Left ventricle myocardium inferior (tissue), 1 donor: ENCODE measurements around the gene PBX3. TPM values are rescaled to one million over a fixed set of nuclear protein-coding genes. Genes with fewer than 3 reads are reported as not detected.

Experiments used
- DNase-seq: peaks from one replicate; pipeline ENCODE4 v3.0.0-alpha.2; 2020
- H3K27ac ChIP-seq: fragments of 200-600 bp; replicated peaks from 2 replicates; pipeline ENCODE4 v1.8.0; 2021
- H3K27me3 ChIP-seq: fragments of 200-600 bp; 2 replicates; pipeline ENCODE4 v1.8.0; 2021; ENCODE audit warnings: low read depth
- H3K36me3 ChIP-seq: fragments of 200-600 bp; 2 replicates; pipeline ENCODE4 v1.8.0; 2021
- H3K4me1 ChIP-seq: fragments of 200-600 bp; 2 replicates; pipeline ENCODE4 v1.8.0; 2021
- H3K4me3 ChIP-seq: fragments of 200-600 bp; 2 replicates; pipeline ENCODE4 v1.8.0; 2021; ENCODE audit warnings: mild to moderate bottlenecking, moderate library complexity
- H3K9me3 ChIP-seq: fragments of 200-600 bp; replicated peaks from 2 replicates; pipeline ENCODE4 v1.8.0; 2021
- intact Hi-C: fragments of 100-400 bp; cut with micrococcal nuclease; formaldehyde crosslinking; loops from one replicate; pipeline ENCODE4 v1.11.0; 2022
- total RNA-seq: library from RNA; stranded (reverse); fragmentation: NEBNext Ultra II Directional; extraction: Animal tissue kit (Norgen Biotek cat#: 25700); gene quantifications from one replicate; pipeline ENCODE4 v1.2.1, GENCODE V29; 2021
- TF ChIP-seq, protein P1 (sequence below): fragments of 200-600 bp; IDR thresholded peaks from 2 replicates; pipeline ENCODE4 v1.8.0; 2021; ENCODE audit warnings: antibody characterized with exemption, mild to moderate bottlenecking, borderline replicate concordance
- donor health status: DM: no; HTN: yes; CAD: no; lungs with severe emphysema.

PBX3 gene
- total RNA-seq, 1 donor from 2014 or later, result 44.2 TPM

DNA sequence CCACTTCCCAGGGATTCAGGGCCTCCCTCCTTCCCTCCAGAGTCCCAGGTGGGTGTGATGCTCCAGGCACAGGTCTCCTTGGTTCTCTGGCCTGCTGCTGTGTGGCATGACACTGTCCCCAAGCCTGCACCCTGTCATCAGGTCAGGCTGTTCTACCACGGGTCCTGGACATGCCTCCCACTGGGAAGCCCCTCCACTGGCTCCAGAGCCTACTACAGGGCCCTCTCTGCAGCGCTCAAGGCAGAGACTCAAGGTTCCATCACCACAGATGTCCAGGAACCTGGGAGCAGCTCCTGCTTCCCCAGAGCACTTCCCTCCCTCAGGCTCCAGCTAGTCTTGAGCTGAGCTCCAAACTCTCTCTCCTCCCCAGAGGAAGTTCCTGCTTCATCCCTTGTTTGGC lies 237.3 kb downstream of the PBX3 start:
- intact Hi-C loops, result no loop called here
- TF ChIP-seq, protein P1, sequence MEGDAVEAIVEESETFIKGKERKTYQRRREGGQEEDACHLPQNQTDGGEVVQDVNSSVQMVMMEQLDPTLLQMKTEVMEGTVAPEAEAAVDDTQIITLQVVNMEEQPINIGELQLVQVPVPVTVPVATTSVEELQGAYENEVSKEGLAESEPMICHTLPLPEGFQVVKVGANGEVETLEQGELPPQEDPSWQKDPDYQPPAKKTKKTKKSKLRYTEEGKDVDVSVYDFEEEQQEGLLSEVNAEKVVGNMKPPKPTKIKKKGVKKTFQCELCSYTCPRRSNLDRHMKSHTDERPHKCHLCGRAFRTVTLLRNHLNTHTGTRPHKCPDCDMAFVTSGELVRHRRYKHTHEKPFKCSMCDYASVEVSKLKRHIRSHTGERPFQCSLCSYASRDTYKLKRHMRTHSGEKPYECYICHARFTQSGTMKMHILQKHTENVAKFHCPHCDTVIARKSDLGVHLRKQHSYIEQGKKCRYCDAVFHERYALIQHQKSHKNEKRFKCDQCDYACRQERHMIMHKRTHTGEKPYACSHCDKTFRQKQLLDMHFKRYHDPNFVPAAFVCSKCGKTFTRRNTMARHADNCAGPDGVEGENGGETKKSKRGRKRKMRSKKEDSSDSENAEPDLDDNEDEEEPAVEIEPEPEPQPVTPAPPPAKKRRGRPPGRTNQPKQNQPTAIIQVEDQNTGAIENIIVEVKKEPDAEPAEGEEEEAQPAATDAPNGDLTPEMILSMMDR, result no peak

DNA sequence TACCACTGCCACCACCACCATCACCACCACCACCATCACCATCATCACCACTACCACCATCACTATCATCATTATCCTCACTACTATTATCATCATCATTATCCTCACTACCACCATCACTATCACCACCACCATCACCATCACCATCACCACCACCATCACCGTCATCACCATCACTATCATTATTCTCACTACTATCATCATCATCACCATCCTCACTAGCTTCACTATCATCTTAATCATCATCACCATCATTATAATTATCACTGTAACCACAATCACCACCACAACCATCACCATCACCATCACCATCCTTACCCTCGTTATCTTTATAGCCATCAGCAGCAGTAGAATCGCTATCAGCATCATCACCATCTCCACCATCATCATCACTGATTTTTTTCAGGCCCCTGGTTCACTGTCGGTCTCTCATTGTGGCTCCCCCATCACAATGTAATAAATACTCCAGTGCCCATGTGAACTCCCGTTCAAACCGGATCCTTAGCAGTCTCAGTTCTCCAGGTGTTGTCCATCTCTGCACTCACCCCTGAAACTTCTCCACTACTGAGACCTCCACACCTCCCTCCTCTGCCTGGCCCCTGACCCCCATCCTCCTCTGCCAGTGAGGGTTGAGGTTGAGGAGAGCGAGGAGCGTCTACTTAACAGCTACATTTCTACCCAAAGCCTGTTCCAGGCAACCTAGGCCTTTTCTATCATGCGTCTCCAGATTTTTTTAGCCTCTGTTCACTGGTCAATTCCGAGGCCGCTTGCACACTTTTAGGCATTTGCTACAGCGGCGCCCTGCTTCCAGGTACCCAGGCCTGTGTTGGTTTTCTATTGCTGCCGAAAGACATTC lies 238.2 kb downstream of the PBX3 start:
- Histone ChIP-seq H3K4me1 (no peaks in the 10 kb centered on the region), H3K4me3 (no peak overlapping the region), H3K9me3 (peaks cover 7% of the 10 kb centered on the region), H3K27me3 (peaks cover 12% of the 10 kb centered on the region), H3K36me3 (no peaks in the 10 kb centered on the region), H3K27ac (no peak overlapping the region)
- intact Hi-C loops, result no loop called here
- TF ChIP-seq, protein P1, result no peak
- no peak for DNase-seq

More for the DNA sequence above, 237.3 kb downstream of the PBX3 start:
- no peak for DNase-seq
- Histone ChIP-seq H3K36me3 (no peaks in the 10 kb centered on the region), H3K4me3 (no peak overlapping the region), H3K9me3 (peaks cover 17% of the 10 kb centered on the region), H3K4me1 (no peaks in the 10 kb centered on the region), H3K27ac (no peak overlapping the region), H3K27me3 (peaks cover 12% of the 10 kb centered on the region)

DNA sequence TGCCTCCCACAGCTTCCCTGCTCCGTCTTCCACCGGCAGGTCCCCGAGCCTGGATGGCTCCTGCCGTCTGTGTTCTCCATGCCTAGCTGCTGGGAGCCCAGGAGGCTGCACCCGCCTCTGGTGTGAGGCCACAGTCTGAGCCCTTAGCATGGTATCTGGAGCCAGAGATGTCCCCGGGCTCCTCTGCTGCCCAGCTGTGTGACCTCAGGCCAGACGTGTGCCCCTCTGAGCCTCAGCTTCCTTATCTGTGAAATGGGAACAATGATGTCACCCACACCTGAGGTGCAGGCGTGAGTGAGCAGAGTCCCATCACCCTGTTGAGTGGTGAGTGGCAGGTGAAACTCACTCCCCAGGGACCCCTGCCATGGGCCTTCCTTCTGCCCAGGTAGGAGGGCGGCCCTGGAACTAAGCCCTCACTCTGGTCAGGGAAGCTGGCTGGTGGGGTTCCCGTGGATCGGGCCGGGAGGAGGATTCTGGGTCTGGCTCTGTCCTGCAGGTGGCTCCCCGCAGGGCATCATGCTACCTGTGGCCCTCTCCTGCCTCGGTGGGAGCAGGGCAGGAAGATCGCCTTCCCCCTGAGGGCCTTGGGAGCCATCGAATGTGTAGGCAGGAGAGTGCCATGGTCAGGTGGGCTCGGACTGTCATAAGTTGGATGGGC lies 239.0 kb downstream of the PBX3 start:
- DNase-seq, result no peak
- no peaks in the 10 kb centered on the region for H3K9me3 ChIP-seq
- H3K4me1 ChIP-seq, result no peaks in the 10 kb centered on the region
- intact Hi-C loops, result no loop called here
- no peaks in the 10 kb centered on the region for H3K36me3 ChIP-seq
- TF ChIP-seq, protein P1, result no peak
- H3K27me3 ChIP-seq, result peaks cover 12% of the 10 kb centered on the region
- H3K4me3 ChIP-seq, result no peak overlapping the region
- no peak overlapping the region for H3K27ac ChIP-seq

DNA sequence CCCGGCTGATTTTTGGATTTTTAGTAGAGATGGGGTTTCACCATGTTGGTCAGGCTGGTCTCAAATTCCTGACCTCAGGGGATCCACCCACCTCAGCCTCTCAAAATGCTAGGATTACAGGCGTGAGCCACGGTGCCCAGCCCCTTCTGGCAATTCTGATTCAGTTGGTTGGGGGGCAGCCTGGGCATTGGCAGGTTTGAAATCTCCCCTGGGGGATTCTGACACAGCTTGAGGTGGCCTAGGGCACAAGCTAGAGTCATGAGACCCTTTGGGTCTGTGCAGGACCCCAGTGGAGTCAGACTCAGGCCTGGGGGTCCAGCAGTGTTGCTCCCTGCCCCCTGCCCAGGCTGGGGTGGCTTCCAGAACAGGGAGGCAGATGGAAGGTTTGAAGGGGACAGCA lies 239.8 kb downstream of the PBX3 start:
- intact Hi-C loops, result no loop called here
- Histone ChIP-seq H3K4me1 (no peaks in the 10 kb centered on the region), H3K9me3 (no peaks in the 10 kb centered on the region), H3K4me3 (no peak overlapping the region), H3K36me3 (no peaks in the 10 kb centered on the region), H3K27ac (no peak overlapping the region), H3K27me3 (peaks cover 12% of the 10 kb centered on the region)
- TF ChIP-seq, protein P1, result no peak
- DNase-seq, result no peak

DNA sequence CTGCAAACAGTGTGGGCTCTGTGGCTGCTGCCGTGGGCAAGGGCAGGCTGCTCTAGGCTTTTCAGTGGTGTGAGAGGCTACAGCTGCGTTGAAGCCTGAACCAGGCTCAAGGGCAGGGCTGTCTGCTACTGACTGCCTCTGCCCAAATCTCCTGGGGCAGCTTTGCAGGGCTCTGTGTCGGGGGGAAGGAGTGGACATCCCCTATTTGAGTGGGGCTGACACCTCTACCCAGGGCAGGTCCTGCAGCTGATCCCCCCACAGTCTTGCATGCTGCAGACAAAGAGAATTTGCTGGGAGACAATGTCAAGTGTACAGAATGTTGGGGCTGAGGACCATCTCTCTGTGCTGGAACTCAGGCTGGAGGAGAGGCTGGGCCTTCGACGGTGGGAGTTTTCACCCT lies 240.2 kb downstream of the PBX3 start:
- Histone ChIP-seq H3K27ac (no peak overlapping the region), H3K9me3 (no peaks in the 10 kb centered on the region), H3K4me1 (no peaks in the 10 kb centered on the region), H3K4me3 (no peak overlapping the region), H3K36me3 (no peaks in the 10 kb centered on the region), H3K27me3 (peaks cover 12% of the 10 kb centered on the region)
- intact Hi-C loops, result no loop called here
- TF ChIP-seq, protein P1, result no peak
- no peak for DNase-seq
